RPMI7951 (cell line): ENCODE data around the gene RCSD1. TPM values are rescaled to one million over a fixed set of nuclear protein-coding genes. Genes with fewer than 3 reads are reported as not detected.

Experiments
- DNase-seq: peaks from one replicate; pipeline ENCODE4 v3.0.0-alpha.2; 2012; ENCODE audit warnings: low read depth
- total RNA-seq: library from RNA; depleted of rRNA; stranded (reverse); fragments of >200 nt; shearing (Covaris generic); gene quantifications from 2 replicates; pipeline ENCODE4 v1.2.3, GENCODE V29; 2014; rRNA removed

The RCSD1 gene
- total RNA-seq, 1 experiment from 2014 or later: 0.12 TPM

GRCh38 chr1:167746013-167746672 is 116.1 kb downstream of the RCSD1 start:
- DNase-seq: no peak

- no peak for DNase-seq
These were observed 117.1 kb downstream of the RCSD1 start for GRCh38 chr1:167746988-167747655.

- no peak for DNase-seq
These were observed 118.0 kb downstream of the RCSD1 start for GRCh38 chr1:167747988-167748387.

- no peak for DNase-seq
These were observed 118.9 kb downstream of the RCSD1 start for GRCh38 chr1:167748906-167749305.

- no peak for DNase-seq
These were observed 119.7 kb downstream of the RCSD1 start for GRCh38 chr1:167749741-167750140.

GRCh38 chr1:167750641-167751040 is 120.6 kb downstream of the RCSD1 start:
- DNase-seq: no peak

GRCh38 chr1:167751676-167752075 is 121.6 kb downstream of the RCSD1 start:
- DNase-seq: no peak

- peak; percentile 3 for DNase-seq
These were observed 122.4 kb downstream of the RCSD1 start for GRCh38 chr1:167752219-167752985.

- DNase-seq: no peak
These were observed 125.6 kb downstream of the RCSD1 start for GRCh38 chr1:167755654-167756053.

Other genes starting within 250 kb of the RCSD1 start
- 0.20 TPM in 1 of 2 replicates, not detected in the other for gene CD247, start 111.7 kb upstream of the RCSD1 start, total RNA-seq
- gene CREG1, start 76.5 kb upstream of the RCSD1 start, total RNA-seq: 56.9 and 63.8 TPM in 2 replicates
- gene MPZL1, start 91.8 kb downstream of the RCSD1 start, total RNA-seq: 48.0 and 59.1 TPM in 2 replicates